ENCODE measurements around the gene ADGRL3. TPM values are rescaled to one million over a fixed set of nuclear protein-coding genes. Genes with fewer than 3 reads are reported as not detected.

The ADGRL3 gene
- total RNA-seq, 2 experiments from 2014 or later, result not detected

DNA sequence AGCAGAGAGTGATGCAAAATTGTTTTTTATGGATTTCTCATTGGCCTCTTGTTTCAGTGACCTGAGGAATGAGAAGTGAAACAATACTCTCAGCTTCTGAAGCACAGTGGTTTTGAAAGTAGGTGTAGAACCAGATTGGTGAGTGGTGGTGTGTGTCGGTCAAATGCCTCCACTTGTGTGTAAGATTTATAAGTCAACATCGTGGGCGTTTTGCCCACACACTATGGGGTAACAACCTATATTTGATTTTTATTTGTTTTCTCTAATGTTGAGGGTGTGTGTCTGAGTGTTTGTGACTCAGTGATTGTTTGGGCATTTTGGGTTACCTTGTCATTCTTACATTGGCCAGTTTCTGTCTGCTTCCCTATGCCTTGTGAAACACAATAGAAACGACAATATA is 23.3 kb downstream of the ADGRL3 start:
- no peaks in the 10 kb centered on the region for H3K9me3 ChIP-seq (ENCODE audit: low read length)
- intact Hi-C loops (cut with micrococcal nuclease; ENCODE audit: unreplicated experiment), result no loop called here
- H4K20me1 ChIP-seq (ENCODE audit: insufficient read depth, low read length), result no peaks in the 10 kb centered on the region
- no peaks in the 10 kb centered on the region for H3K9me2 ChIP-seq (ENCODE audit: insufficient read depth, low read length)
- no peaks in the 10 kb centered on the region for H3K4me1 ChIP-seq (ENCODE audit: insufficient read depth, low read length, poor library complexity, severe bottlenecking)
- no peak overlapping the region for H3K4me3 ChIP-seq (ENCODE audit: low read depth, low read length, poor library complexity, severe bottlenecking)
- TF ChIP-seq EZH2phosphoT487 (IDR thresholded peaks at IDR 0.05; ENCODE audit: borderline replicate concordance, low read depth, low read length), result no peak
- TF ChIP-seq, protein P1, sequence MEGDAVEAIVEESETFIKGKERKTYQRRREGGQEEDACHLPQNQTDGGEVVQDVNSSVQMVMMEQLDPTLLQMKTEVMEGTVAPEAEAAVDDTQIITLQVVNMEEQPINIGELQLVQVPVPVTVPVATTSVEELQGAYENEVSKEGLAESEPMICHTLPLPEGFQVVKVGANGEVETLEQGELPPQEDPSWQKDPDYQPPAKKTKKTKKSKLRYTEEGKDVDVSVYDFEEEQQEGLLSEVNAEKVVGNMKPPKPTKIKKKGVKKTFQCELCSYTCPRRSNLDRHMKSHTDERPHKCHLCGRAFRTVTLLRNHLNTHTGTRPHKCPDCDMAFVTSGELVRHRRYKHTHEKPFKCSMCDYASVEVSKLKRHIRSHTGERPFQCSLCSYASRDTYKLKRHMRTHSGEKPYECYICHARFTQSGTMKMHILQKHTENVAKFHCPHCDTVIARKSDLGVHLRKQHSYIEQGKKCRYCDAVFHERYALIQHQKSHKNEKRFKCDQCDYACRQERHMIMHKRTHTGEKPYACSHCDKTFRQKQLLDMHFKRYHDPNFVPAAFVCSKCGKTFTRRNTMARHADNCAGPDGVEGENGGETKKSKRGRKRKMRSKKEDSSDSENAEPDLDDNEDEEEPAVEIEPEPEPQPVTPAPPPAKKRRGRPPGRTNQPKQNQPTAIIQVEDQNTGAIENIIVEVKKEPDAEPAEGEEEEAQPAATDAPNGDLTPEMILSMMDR (conservative IDR thresholded peaks at IDR 0.05; ENCODE audit: low read length), result no peak
- H3K4me2 ChIP-seq (ENCODE audit: low read length), result no peak overlapping the region
- no TSS peak for BruUV-seq (replicated peaks)
- H2AFZ ChIP-seq (ENCODE audit: low read length), result no peak overlapping the region
- no peak overlapping the region for H3K27ac ChIP-seq (ENCODE audit: low read depth, low read length, poor library complexity, severe bottlenecking)
- CTCF ChIA-PET (ENCODE audit: unreplicated experiment), result no interaction called here
- POLR2A ChIA-PET, result no interaction called here
- no peaks in the 10 kb centered on the region for H3K36me3 ChIP-seq (ENCODE audit: insufficient read depth, low read length)
- H3K79me2 ChIP-seq (ENCODE audit: insufficient read depth, low read depth, low read length), result no peaks in the 10 kb centered on the region
- no peak for DNase-seq (ENCODE audit: low spot score)

DNA sequence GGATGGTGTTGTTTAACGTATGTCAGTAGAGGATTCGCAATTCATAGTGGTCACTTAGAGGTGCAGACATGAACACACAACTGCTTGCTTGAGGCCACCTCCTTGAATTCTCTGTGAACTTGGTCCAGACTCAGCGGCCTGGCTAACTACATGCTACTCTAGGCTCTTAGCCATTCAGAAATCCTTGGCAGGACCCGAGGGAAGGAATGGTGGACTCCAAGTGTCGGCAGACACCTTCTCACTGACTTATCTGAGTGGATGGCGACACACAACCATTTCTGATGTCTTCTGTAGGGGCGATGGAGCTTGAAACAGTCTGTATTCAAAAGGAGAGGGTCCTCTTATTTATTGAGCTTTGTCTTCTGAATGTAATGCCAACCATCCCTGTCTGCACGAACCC is 24.4 kb downstream of the ADGRL3 start:
- H3K4me1 ChIP-seq (ENCODE audit: insufficient read depth, low read length, poor library complexity, severe bottlenecking), result no peaks in the 10 kb centered on the region
- H2AFZ ChIP-seq (ENCODE audit: low read length), result no peak overlapping the region
- intact Hi-C loops (cut with micrococcal nuclease; ENCODE audit: unreplicated experiment), result no loop called here
- H4K20me1 ChIP-seq (ENCODE audit: insufficient read depth, low read length), result no peaks in the 10 kb centered on the region
- no TSS peak for BruUV-seq (replicated peaks)
- CTCF ChIA-PET (ENCODE audit: unreplicated experiment), result no interaction called here
- H3K9me3 ChIP-seq (ENCODE audit: low read length), result no peaks in the 10 kb centered on the region
- H3K79me2 ChIP-seq (ENCODE audit: insufficient read depth, low read depth, low read length), result no peaks in the 10 kb centered on the region
- no peaks in the 10 kb centered on the region for H3K9me2 ChIP-seq (ENCODE audit: insufficient read depth, low read length)
- H3K27ac ChIP-seq (ENCODE audit: low read depth, low read length, poor library complexity, severe bottlenecking), result no peak overlapping the region
- DNase-seq (ENCODE audit: low spot score), result no peak
- H3K36me3 ChIP-seq (ENCODE audit: insufficient read depth, low read length), result no peaks in the 10 kb centered on the region
- no peak for TF ChIP-seq EZH2phosphoT487 (IDR thresholded peaks at IDR 0.05; ENCODE audit: borderline replicate concordance, low read depth, low read length)
- TF ChIP-seq, protein P1 (conservative IDR thresholded peaks at IDR 0.05; ENCODE audit: low read length), result no peak
- POLR2A ChIA-PET, result interaction anchor here (0.8 to 1.2 kb wide), 3 partner anchors 8 to 28 kb away, joined by 3 to 4 read pairs (median 3); no protein-coding TSS in a partner anchor
- H3K4me2 ChIP-seq (ENCODE audit: low read length), result no peak overlapping the region
- no peak overlapping the region for H3K4me3 ChIP-seq (ENCODE audit: low read depth, low read length, poor library complexity, severe bottlenecking)

DNA sequence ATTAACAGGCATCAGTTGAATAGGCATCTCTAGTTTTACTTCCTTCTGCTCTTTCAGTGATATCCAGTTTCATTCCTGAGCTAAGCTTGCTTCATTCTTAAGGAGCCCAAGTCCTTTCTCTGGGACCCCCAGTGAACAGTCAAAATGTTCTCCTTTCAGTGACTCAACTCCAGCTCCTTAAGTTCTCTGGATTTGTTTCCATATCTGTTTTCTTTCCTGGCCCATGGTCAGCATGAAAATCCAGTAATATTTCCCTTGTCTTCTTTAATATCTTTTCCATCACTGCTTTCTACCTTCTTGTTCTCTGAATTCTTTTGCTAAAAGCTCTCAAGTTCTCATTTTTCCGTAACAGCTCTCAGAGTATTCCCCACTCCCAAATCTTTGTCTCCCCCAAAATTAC is 25.5 kb downstream of the ADGRL3 start:
- Histone ChIP-seq H3K27ac (ENCODE audit: low read depth, low read length, poor library complexity, severe bottlenecking) (no peak overlapping the region), H3K4me2 (ENCODE audit: low read length) (no peak overlapping the region), H3K36me3 (ENCODE audit: insufficient read depth, low read length) (no peaks in the 10 kb centered on the region), H3K79me2 (ENCODE audit: insufficient read depth, low read depth, low read length) (no peaks in the 10 kb centered on the region), H4K20me1 (ENCODE audit: insufficient read depth, low read length) (no peaks in the 10 kb centered on the region), H3K4me1 (ENCODE audit: insufficient read depth, low read length, poor library complexity, severe bottlenecking) (no peaks in the 10 kb centered on the region), H3K9me3 (ENCODE audit: low read length) (no peaks in the 10 kb centered on the region), H3K9me2 (ENCODE audit: insufficient read depth, low read length) (no peaks in the 10 kb centered on the region), H2AFZ (ENCODE audit: low read length) (no peak overlapping the region), H3K4me3 (ENCODE audit: low read depth, low read length, poor library complexity, severe bottlenecking) (no peak overlapping the region)
- ChIA-PET POLR2A (interaction anchor here (1.2 kb wide), 1 partner anchor 9 kb away, joined by 3 read pairs; no protein-coding TSS in a partner anchor), CTCF (ENCODE audit: unreplicated experiment) (no interaction called here)
- intact Hi-C loops (cut with micrococcal nuclease; ENCODE audit: unreplicated experiment), result no loop called here
- TF ChIP-seq EZH2phosphoT487 (IDR thresholded peaks at IDR 0.05; ENCODE audit: borderline replicate concordance, low read depth, low read length), result no peak
- TF ChIP-seq, protein P1 (conservative IDR thresholded peaks at IDR 0.05; ENCODE audit: low read length), result no peak
- BruUV-seq (replicated peaks), result no TSS peak
- no peak for DNase-seq (ENCODE audit: low spot score)

All from OCI-LY7 (cell line).